Measurements from ENCODE around the gene MRPS14.

The MRPS14 gene

DNA sequence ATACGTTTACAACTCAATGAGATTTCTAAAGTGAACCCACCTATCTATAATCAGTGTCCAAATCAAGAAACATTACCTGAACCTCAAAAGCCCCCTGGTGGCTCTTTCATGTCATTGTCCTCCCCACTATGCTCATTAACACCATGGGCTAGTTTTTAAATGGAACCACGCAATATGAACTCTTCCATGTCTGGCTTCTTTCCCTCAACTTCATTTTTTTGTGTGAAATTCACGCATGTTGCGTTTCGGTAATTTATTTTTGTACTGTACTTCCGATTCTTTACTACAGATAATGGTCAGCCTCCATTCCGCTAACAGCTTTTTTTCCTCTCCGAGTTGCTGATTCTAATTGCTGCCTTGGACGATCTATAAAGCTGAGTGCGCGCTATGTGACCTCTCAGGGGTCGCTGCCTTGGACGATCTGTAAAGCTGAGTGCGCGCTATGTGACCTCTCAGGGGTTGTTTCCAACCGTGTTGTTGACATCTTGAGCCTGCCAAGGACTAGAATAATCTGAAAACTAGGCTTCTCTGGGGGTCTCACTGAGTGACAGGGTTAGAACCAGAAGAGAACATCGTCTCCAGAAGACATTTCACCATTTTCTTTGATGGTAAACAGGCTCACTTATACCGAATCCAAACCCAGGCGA, 24.5 kb downstream of the MRPS14 start:
- Histone ChIP-seq H3K4me1 (ENCODE audit: control insufficient read depth, insufficient read depth, low read length) (peaks cover 10% of the 10 kb centered on the region), H3K27ac (ENCODE audit: low read length) (peak overlapping the region; percentile 99), H3K9ac (ENCODE audit: low read length in 2 of 2) (peak overlapping the region; percentile 85 to 100), H3K9me3 (ENCODE audit: control insufficient read depth in 2 of 2, low read length in 2 of 2) (no peaks in the 10 kb centered on the region), H3K27me3 (ENCODE audit: control insufficient read depth in 1 of 2, insufficient read depth in 2 of 2, low read length in 2 of 2) (no peaks in the 10 kb centered on the region), H3K4me3 (ENCODE audit: low read length in 2 of 2) (peak overlapping the region; percentile 53 to 90), H3K36me3 (ENCODE audit: control insufficient read depth in 2 of 2, insufficient read depth in 2 of 2, low read length in 2 of 2) (no peaks in the 10 kb centered on the region)

DNA sequence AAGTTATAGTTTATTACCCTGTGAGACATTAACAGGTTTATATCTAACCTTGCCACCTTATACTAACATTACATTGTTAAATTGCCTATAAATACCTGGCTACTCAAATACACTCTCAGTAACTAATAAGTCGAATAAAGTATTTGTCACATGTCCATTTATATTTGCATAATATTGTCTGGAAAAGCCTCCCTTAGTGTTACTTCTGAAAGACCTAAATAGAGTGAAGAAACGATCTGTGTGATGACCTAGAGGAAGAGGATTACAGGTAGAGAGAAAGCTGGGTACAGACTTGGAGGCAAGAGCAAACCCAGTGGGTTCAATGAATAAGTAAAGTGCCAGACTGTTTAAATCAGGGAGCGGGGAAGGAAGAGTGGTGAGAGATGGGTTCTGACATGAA, 26.2 kb downstream of the MRPS14 start:
- H3K27me3 ChIP-seq (ENCODE audit: control insufficient read depth in 1 of 2, insufficient read depth in 2 of 2, low read length in 2 of 2): no peaks in the 10 kb centered on the region
- no peak overlapping the region for H3K9ac ChIP-seq (ENCODE audit: low read length in 2 of 2)

DNA sequence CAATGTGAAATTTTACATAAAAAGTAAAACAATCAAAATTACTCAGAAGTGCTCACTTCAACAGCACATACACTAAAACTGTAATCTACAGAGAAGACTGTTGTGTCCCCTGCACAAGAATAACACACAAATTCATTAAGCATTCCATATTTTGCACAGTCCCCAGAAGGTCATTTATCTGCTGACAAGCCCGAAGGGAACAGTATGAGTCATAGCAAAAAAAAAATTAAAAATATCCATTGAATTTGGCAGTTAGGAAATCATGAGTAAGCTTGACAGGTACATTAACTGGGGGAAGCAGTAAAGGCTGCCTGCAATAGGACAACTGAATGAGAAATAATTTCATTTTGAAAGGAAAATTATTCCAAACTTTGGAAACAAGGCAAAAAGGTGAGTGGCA, 26.7 kb downstream of the MRPS14 start:
- H3K36me3 ChIP-seq (ENCODE audit: control insufficient read depth in 2 of 2, insufficient read depth in 2 of 2, low read length in 2 of 2): no peaks in the 10 kb centered on the region
- peaks cover 5% of the 10 kb centered on the region for H3K4me1 ChIP-seq (ENCODE audit: control insufficient read depth, insufficient read depth, low read length)
- no peak overlapping the region for H3K9ac ChIP-seq (ENCODE audit: low read length in 2 of 2)
- no peaks in the 10 kb centered on the region for H3K27me3 ChIP-seq (ENCODE audit: control insufficient read depth in 1 of 2, insufficient read depth in 2 of 2, low read length in 2 of 2)
- no peaks in the 10 kb centered on the region for H3K9me3 ChIP-seq (ENCODE audit: control insufficient read depth in 2 of 2, low read length in 2 of 2)
- no peak overlapping the region for H3K27ac ChIP-seq (ENCODE audit: low read length)
- H3K4me3 ChIP-seq (ENCODE audit: low read length in 2 of 2): no peak overlapping the region

More for the DNA sequence above, 26.2 kb downstream of the MRPS14 start:
- Histone ChIP-seq H3K36me3 (ENCODE audit: control insufficient read depth in 2 of 2, insufficient read depth in 2 of 2, low read length in 2 of 2) (no peaks in the 10 kb centered on the region), H3K4me3 (ENCODE audit: low read length in 2 of 2) (no peak overlapping the region), H3K9me3 (ENCODE audit: control insufficient read depth in 2 of 2, low read length in 2 of 2) (no peaks in the 10 kb centered on the region), H3K4me1 (ENCODE audit: control insufficient read depth, insufficient read depth, low read length) (peaks cover 6% of the 10 kb centered on the region), H3K27ac (ENCODE audit: low read length) (no peak overlapping the region)

DNA sequence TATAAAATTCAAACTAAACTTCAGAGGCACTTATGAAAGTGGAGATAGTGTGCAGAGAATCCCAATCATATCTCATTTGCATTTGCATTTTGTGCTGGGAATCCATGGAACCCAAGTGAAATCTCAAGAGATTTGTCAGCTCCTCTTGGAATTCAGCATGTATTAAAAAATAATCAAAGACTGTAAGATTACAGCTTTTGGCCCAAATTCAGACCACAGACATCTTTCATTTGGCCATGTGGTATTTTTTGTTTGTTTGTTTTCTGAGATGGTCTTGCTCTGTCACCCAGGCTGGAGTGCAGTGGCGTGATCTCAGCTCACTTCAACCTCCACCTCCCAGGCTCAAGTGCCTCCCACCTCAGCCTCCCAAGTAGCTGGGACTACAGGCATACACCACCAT, 27.3 kb downstream of the MRPS14 start:
- H3K4me1 ChIP-seq (ENCODE audit: control insufficient read depth, insufficient read depth, low read length): peaks cover 2% of the 10 kb centered on the region
- H3K4me3 ChIP-seq (ENCODE audit: low read length in 2 of 2): no peak overlapping the region
- no peaks in the 10 kb centered on the region for H3K9me3 ChIP-seq (ENCODE audit: control insufficient read depth in 2 of 2, low read length in 2 of 2)
- no peak overlapping the region for H3K27ac ChIP-seq (ENCODE audit: low read length)
- H3K36me3 ChIP-seq (ENCODE audit: control insufficient read depth in 2 of 2, insufficient read depth in 2 of 2, low read length in 2 of 2): no peaks in the 10 kb centered on the region
- H3K9ac ChIP-seq (ENCODE audit: low read length in 2 of 2): no peak overlapping the region
- H3K27me3 ChIP-seq (ENCODE audit: control insufficient read depth in 1 of 2, insufficient read depth in 2 of 2, low read length in 2 of 2): no peaks in the 10 kb centered on the region

DNA sequence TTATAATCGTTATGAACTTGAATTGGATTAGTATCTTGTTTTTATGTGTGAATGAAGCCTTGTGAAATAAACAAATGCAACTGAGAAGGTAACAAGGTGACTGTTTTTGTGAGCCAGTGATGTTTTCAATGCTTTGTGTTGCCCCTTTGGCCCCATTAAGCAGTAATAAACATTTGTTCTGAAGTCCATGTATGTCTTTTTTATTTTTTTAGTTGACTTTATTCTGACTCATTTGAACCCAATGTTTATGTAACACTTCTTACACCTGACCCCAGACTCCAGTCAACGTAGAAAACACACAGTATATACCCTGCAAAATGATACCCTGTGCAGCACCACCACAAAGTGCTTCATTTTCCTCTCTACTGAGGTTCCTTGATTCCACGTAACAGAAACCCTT, 28.1 kb downstream of the MRPS14 start:
- Histone ChIP-seq H3K9ac (ENCODE audit: low read length in 2 of 2) (no peak overlapping the region), H3K27me3 (ENCODE audit: control insufficient read depth in 1 of 2, insufficient read depth in 2 of 2, low read length in 2 of 2) (no peaks in the 10 kb centered on the region), H3K9me3 (ENCODE audit: control insufficient read depth in 2 of 2, low read length in 2 of 2) (no peaks in the 10 kb centered on the region), H3K4me1 (ENCODE audit: control insufficient read depth, insufficient read depth, low read length) (peaks cover 2% of the 10 kb centered on the region), H3K4me3 (ENCODE audit: low read length in 2 of 2) (no peak overlapping the region), H3K27ac (ENCODE audit: low read length) (no peak overlapping the region), H3K36me3 (ENCODE audit: control insufficient read depth in 2 of 2, insufficient read depth in 2 of 2, low read length in 2 of 2) (no peaks in the 10 kb centered on the region)

DNA sequence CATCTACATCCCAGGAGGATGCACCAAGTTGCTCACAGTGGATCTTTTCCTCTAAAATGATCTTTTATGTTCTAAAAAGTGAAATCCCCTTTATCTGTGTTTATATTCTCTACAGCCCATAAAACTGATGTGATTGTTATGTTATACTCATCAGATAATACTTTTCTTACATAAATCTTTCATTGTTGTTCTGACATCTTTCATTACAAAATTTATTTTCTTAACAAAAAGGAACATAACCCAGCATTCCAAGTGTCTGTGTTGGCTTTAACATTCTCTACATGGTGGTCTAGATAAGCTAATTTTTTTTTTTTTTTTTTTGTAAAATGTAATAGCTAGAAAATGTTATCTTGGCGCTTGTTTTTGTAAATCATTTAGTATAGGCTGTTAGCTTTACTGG, 31.8 kb downstream of the MRPS14 start:
- no peaks in the 10 kb centered on the region for H3K27me3 ChIP-seq (ENCODE audit: control insufficient read depth in 1 of 2, insufficient read depth in 2 of 2, low read length in 2 of 2)
- no peaks in the 10 kb centered on the region for H3K36me3 ChIP-seq (ENCODE audit: control insufficient read depth in 2 of 2, insufficient read depth in 2 of 2, low read length in 2 of 2)
- no peak overlapping the region for H3K9ac ChIP-seq (ENCODE audit: low read length in 2 of 2)
- no peaks in the 10 kb centered on the region for H3K9me3 ChIP-seq (ENCODE audit: control insufficient read depth in 2 of 2, low read length in 2 of 2)
- no peaks in the 10 kb centered on the region for H3K4me1 ChIP-seq (ENCODE audit: control insufficient read depth, insufficient read depth, low read length)
- no peak overlapping the region for H3K4me3 ChIP-seq (ENCODE audit: low read length in 2 of 2)
- no peak overlapping the region for H3K27ac ChIP-seq (ENCODE audit: low read length)

DNA sequence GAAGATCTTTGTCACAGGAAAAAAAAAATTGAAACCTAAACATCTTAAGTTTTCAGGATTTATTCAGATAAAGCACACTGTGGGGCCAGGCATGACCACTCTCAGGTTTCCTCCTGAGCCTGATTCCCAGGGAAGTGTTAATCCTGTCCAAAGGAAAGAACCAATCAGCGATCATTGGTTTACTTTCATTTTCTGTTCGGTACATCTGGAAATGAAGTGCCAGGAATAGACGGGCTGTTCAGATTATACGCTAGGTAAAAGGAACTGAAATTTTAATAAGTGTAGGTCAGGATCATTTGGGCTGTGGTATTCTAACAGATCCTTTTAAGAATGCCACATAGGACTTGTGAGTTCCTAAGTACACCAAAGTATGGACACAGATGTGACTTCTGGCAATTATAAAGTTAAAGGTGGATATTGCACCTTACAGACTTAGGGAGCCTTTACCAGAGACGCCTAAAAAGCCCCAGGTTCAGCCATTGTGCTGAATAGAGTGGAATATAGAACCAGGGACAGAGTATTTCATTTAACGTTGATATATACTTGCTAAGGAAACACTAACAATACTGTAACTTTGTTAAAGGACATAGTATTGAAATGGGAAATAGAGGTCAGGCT, 32.7 kb downstream of the MRPS14 start:
- no peaks in the 10 kb centered on the region for H3K36me3 ChIP-seq (ENCODE audit: control insufficient read depth in 2 of 2, insufficient read depth in 2 of 2, low read length in 2 of 2)
- H3K9me3 ChIP-seq (ENCODE audit: control insufficient read depth in 2 of 2, low read length in 2 of 2): no peaks in the 10 kb centered on the region
- peak overlapping the region; percentile 40 to 65 for H3K9ac ChIP-seq (ENCODE audit: low read length in 2 of 2)
- H3K27me3 ChIP-seq (ENCODE audit: control insufficient read depth in 1 of 2, insufficient read depth in 2 of 2, low read length in 2 of 2): no peaks in the 10 kb centered on the region
- H3K27ac ChIP-seq (ENCODE audit: low read length): peak overlapping the region; percentile 58
- H3K4me1 ChIP-seq (ENCODE audit: control insufficient read depth, insufficient read depth, low read length): no peaks in the 10 kb centered on the region
- H3K4me3 ChIP-seq (ENCODE audit: low read length in 2 of 2): peak overlapping the region; percentile 45 to 69

DNA sequence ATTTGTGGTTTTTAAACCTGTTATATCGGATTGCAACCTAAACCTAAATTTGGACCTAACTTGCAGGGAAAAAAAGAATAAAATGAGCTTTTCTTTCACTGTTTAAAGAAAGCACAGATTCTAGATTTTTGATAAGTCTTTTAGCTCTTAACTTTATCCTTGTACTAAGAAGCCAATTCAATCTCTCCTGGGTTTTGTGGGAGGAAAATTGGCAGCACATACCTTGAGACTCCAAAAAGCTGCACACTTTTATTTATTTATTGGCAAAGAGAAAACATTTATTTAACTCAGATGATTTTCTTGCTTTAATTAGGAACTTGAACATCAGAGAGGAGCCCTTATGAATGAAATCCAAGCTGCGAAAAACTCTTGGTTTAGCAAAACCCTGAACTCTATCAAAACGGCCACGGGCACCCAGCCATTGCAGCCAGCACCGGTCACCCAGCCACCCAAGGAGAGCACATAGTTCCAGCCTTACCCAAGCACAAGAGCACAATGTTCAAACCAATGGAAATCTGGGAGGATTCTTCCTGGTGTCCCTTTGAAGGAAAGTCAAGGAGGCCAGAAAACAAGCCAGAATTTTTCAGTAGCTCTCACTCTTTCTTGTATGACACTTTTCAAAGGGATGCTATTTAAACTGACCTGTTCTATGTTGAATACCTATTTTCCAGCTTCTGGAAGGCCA, 33.5 kb downstream of the MRPS14 start:
- peak overlapping the region in 1 of 2 donors; percentile 36 for H3K4me3 ChIP-seq (ENCODE audit: low read length in 2 of 2)
- no peak overlapping the region for H3K9ac ChIP-seq (ENCODE audit: low read length in 2 of 2)
- H3K4me1 ChIP-seq (ENCODE audit: control insufficient read depth, insufficient read depth, low read length): no peaks in the 10 kb centered on the region
- H3K9me3 ChIP-seq (ENCODE audit: control insufficient read depth in 2 of 2, low read length in 2 of 2): no peaks in the 10 kb centered on the region
- no peaks in the 10 kb centered on the region for H3K36me3 ChIP-seq (ENCODE audit: control insufficient read depth in 2 of 2, insufficient read depth in 2 of 2, low read length in 2 of 2)
- no peaks in the 10 kb centered on the region for H3K27me3 ChIP-seq (ENCODE audit: control insufficient read depth in 1 of 2, insufficient read depth in 2 of 2, low read length in 2 of 2)
- H3K27ac ChIP-seq (ENCODE audit: low read length): no peak overlapping the region

DNA sequence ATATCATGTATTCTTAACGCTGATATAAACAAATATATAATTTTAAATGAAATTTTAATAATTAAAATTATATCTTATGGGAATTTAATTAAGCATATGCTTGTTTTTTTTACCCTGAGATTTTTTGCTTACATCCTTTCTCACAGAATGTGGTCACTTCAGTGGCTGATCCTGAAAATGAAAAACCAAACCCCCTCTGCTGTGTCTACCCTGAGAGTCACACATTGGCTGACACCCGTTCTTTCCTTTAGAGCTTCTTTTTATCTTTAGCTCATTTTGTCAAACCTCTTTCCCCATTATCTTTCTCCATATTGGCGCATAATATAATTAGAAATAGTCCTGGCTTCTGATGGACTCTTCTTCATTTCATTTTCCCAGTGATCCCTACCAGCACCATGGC, 34.2 kb downstream of the MRPS14 start:
- Histone ChIP-seq H3K4me1 (ENCODE audit: control insufficient read depth, insufficient read depth, low read length) (no peaks in the 10 kb centered on the region), H3K9ac (ENCODE audit: low read length in 2 of 2) (no peak overlapping the region), H3K4me3 (ENCODE audit: low read length in 2 of 2) (no peak overlapping the region), H3K27ac (ENCODE audit: low read length) (no peak overlapping the region), H3K9me3 (ENCODE audit: control insufficient read depth in 2 of 2, low read length in 2 of 2) (no peaks in the 10 kb centered on the region), H3K27me3 (ENCODE audit: control insufficient read depth in 1 of 2, insufficient read depth in 2 of 2, low read length in 2 of 2) (no peaks in the 10 kb centered on the region), H3K36me3 (ENCODE audit: control insufficient read depth in 2 of 2, insufficient read depth in 2 of 2, low read length in 2 of 2) (no peaks in the 10 kb centered on the region)

DNA sequence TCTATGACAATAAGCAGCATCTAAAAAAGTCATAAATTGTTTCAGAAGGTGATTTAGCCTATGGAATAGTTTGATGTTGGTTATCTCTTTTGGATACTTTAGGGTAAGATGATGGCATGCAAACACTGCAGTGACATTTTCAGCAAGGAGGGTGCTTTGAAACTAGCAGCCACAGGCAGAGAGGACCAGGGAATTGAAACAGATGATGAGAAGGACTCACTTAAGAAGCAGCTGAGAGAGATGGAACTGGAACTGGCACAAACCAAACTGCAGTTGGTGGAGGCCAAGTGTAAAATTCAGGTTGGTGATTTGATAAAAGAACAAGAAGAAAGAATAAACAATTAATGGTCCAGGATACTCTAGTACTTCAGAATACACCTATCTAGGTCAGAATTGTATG, 34.7 kb downstream of the MRPS14 start:
- Histone ChIP-seq H3K27me3 (ENCODE audit: control insufficient read depth in 1 of 2, insufficient read depth in 2 of 2, low read length in 2 of 2) (no peaks in the 10 kb centered on the region), H3K4me3 (ENCODE audit: low read length in 2 of 2) (no peak overlapping the region), H3K9me3 (ENCODE audit: control insufficient read depth in 2 of 2, low read length in 2 of 2) (no peaks in the 10 kb centered on the region), H3K27ac (ENCODE audit: low read length) (no peak overlapping the region), H3K4me1 (ENCODE audit: control insufficient read depth, insufficient read depth, low read length) (no peaks in the 10 kb centered on the region), H3K36me3 (ENCODE audit: control insufficient read depth in 2 of 2, insufficient read depth in 2 of 2, low read length in 2 of 2) (no peaks in the 10 kb centered on the region), H3K9ac (ENCODE audit: low read length in 2 of 2) (no peak overlapping the region)

DNA sequence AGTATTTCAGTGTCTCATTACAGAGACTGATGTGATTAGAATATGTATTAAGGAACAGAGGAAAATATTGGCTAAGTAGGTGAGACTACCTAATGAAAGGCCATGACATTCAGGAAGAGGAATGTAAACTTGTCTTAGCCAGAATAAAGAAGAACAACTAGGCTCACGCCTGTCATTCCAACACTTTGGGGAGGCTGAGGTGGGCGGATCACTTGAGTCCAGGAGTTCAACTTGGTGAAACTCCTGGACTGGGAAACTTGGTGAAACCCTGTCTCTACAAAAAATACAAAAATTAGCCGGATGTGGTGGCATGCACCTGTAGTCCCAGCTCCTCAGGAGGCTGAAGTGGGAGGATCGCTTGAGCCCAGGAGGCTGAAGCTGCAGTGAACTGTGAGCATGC, 38.3 kb downstream of the MRPS14 start:
- Histone ChIP-seq H3K9ac (ENCODE audit: low read length in 2 of 2) (no peak overlapping the region), H3K36me3 (ENCODE audit: control insufficient read depth in 2 of 2, insufficient read depth in 2 of 2, low read length in 2 of 2) (peaks cover 0 to 3% of the 10 kb centered on the region in 2 donors), H3K4me3 (ENCODE audit: low read length in 2 of 2) (no peak overlapping the region), H3K9me3 (ENCODE audit: control insufficient read depth in 2 of 2, low read length in 2 of 2) (no peaks in the 10 kb centered on the region), H3K27me3 (ENCODE audit: control insufficient read depth in 1 of 2, insufficient read depth in 2 of 2, low read length in 2 of 2) (no peaks in the 10 kb centered on the region), H3K27ac (ENCODE audit: low read length) (no peak overlapping the region), H3K4me1 (ENCODE audit: control insufficient read depth, insufficient read depth, low read length) (no peaks in the 10 kb centered on the region)

Data from stomach smooth muscle (tissue), 2 donors.